Measurements from ENCODE around the gene MTERF4. TPM values are rescaled to one million over a fixed set of nuclear protein-coding genes. Genes with fewer than 3 reads are reported as not detected.

The MTERF4 gene
- total RNA-seq, 1 donor: 30.0 TPM

DNA sequence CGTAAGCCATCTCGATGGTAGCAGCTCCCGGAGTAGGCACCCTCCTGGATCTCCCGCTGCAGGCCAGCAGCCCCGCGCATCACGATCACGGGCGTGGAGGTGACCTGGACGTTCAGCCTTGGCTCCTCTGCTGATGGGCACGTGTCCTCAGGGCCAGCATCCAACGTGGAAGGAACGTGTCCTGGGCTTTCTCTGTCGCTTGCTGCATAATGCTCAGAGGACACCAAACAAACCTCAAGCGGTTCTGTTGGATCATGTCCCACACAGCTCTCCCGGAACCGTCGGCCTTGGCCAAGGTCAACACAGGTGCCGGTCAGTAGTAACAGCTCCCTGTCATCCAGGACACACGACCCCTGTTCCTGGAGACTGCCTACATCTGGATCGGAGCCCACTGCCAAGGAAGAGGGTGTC, 24.1 kb upstream of the MTERF4 start:
- Histone ChIP-seq H3K4me2 (ENCODE audit: insufficient read depth, low read length) (no peak overlapping the region), H3K27me3 (ENCODE audit: insufficient read depth, low read length) (no peaks in the 10 kb centered on the region), H2AFZ (ENCODE audit: low read length) (no peak overlapping the region), H3K4me1 (ENCODE audit: insufficient read depth, low read length) (no peaks in the 10 kb centered on the region), H3K9me3 (ENCODE audit: low read depth, low read length) (no peaks in the 10 kb centered on the region), H3K27ac (ENCODE audit: low read depth, low read length) (no peak overlapping the region), H3K36me3 (ENCODE audit: insufficient read depth, low read length) (no peaks in the 10 kb centered on the region), H3K4me3 (ENCODE audit: insufficient read depth, low read length) (no peak overlapping the region), H4K20me1 (ENCODE audit: insufficient read depth, low read length) (no peaks in the 10 kb centered on the region), H3K79me2 (ENCODE audit: insufficient read depth, low read length) (no peaks in the 10 kb centered on the region)
- peak; percentile 58 for DNase-seq (ENCODE audit: insufficient read length, low spot score, missing footprints)
- TF ChIP-seq, protein P1, sequence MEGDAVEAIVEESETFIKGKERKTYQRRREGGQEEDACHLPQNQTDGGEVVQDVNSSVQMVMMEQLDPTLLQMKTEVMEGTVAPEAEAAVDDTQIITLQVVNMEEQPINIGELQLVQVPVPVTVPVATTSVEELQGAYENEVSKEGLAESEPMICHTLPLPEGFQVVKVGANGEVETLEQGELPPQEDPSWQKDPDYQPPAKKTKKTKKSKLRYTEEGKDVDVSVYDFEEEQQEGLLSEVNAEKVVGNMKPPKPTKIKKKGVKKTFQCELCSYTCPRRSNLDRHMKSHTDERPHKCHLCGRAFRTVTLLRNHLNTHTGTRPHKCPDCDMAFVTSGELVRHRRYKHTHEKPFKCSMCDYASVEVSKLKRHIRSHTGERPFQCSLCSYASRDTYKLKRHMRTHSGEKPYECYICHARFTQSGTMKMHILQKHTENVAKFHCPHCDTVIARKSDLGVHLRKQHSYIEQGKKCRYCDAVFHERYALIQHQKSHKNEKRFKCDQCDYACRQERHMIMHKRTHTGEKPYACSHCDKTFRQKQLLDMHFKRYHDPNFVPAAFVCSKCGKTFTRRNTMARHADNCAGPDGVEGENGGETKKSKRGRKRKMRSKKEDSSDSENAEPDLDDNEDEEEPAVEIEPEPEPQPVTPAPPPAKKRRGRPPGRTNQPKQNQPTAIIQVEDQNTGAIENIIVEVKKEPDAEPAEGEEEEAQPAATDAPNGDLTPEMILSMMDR (IDR thresholded peaks at IDR 0.05; ENCODE audit: extremely low read depth, low read depth, low read length): no peak

DNA sequence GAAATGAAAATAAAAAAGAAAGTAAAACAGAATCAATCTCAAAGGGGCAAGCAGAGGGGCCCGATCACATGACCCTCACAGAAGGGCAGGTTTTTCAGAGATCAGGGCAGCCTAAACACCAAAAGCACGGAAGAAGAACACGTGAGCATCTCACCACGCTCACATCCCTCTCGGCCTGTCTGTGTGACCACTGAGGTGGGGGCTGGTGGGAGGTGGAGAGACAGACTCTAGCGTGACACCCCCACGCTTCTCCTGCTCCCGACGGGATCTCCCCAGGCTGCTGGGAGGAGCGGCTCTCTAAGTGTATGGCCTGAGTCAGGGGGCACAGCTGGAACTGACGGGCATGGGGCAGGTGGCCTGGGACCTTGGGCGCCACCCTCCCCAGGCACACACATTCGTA, 23.5 kb upstream of the MTERF4 start:
- TF ChIP-seq, protein P1 (IDR thresholded peaks at IDR 0.05; ENCODE audit: extremely low read depth, low read depth, low read length): no peak
- no peaks in the 10 kb centered on the region for H3K36me3 ChIP-seq (ENCODE audit: insufficient read depth, low read length)
- no peak overlapping the region for H3K4me2 ChIP-seq (ENCODE audit: insufficient read depth, low read length)
- H3K4me1 ChIP-seq (ENCODE audit: insufficient read depth, low read length): no peaks in the 10 kb centered on the region
- H2AFZ ChIP-seq (ENCODE audit: low read length): no peak overlapping the region
- no peak overlapping the region for H3K4me3 ChIP-seq (ENCODE audit: insufficient read depth, low read length)
- peak; percentile 78 for DNase-seq (ENCODE audit: insufficient read length, low spot score, missing footprints)
- H3K27me3 ChIP-seq (ENCODE audit: insufficient read depth, low read length): no peaks in the 10 kb centered on the region
- no peak overlapping the region for H3K27ac ChIP-seq (ENCODE audit: low read depth, low read length)
- H4K20me1 ChIP-seq (ENCODE audit: insufficient read depth, low read length): no peaks in the 10 kb centered on the region
- H3K79me2 ChIP-seq (ENCODE audit: insufficient read depth, low read length): no peaks in the 10 kb centered on the region
- no peaks in the 10 kb centered on the region for H3K9me3 ChIP-seq (ENCODE audit: low read depth, low read length)

DNA sequence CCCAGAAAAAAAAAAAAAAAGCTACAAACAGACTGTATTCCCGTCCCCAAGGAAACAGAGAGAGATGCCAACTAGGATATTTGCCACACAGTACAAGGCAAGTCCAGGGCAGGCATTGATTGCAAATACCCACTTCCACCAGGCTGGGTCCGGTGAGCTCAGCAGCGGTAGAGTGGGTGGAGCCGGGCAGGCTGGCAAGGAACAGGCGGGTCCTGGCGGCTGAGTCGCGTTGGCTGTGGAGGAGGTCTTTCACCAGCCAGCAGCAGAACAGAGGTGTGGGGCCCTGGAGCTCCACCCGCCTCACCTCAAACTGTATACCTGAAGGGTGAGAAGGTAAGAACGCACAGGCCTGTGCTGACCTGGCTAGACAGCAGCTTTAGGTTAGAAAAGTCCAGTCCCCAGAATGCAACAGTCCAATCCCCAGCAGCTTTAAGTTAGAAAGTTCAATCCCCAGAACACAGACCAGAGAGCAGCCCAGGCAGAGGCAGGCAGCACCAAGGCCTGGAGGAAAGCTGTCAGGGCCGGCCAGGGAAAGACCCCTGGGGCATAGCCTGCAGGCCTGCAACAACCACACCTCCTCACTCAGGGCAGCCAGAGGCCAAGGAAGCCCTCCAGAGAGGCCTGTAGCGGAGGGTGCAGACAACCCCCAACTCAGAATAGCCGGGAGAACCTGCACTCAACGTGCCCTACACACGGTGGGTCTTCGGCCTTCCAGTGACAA, 21.9 kb upstream of the MTERF4 start:
- Histone ChIP-seq H3K4me2 (ENCODE audit: insufficient read depth, low read length) (no peak overlapping the region), H4K20me1 (ENCODE audit: insufficient read depth, low read length) (no peaks in the 10 kb centered on the region), H3K4me1 (ENCODE audit: insufficient read depth, low read length) (no peaks in the 10 kb centered on the region), H3K79me2 (ENCODE audit: insufficient read depth, low read length) (no peaks in the 10 kb centered on the region), H3K36me3 (ENCODE audit: insufficient read depth, low read length) (no peaks in the 10 kb centered on the region), H3K4me3 (ENCODE audit: insufficient read depth, low read length) (no peak overlapping the region), H3K27me3 (ENCODE audit: insufficient read depth, low read length) (no peaks in the 10 kb centered on the region), H2AFZ (ENCODE audit: low read length) (no peak overlapping the region), H3K9me3 (ENCODE audit: low read depth, low read length) (no peaks in the 10 kb centered on the region), H3K27ac (ENCODE audit: low read depth, low read length) (no peak overlapping the region)
- TF ChIP-seq, protein P1 (IDR thresholded peaks at IDR 0.05; ENCODE audit: extremely low read depth, low read depth, low read length): no peak
- peak; percentile 54 for DNase-seq (ENCODE audit: insufficient read length, low spot score, missing footprints)

DNA sequence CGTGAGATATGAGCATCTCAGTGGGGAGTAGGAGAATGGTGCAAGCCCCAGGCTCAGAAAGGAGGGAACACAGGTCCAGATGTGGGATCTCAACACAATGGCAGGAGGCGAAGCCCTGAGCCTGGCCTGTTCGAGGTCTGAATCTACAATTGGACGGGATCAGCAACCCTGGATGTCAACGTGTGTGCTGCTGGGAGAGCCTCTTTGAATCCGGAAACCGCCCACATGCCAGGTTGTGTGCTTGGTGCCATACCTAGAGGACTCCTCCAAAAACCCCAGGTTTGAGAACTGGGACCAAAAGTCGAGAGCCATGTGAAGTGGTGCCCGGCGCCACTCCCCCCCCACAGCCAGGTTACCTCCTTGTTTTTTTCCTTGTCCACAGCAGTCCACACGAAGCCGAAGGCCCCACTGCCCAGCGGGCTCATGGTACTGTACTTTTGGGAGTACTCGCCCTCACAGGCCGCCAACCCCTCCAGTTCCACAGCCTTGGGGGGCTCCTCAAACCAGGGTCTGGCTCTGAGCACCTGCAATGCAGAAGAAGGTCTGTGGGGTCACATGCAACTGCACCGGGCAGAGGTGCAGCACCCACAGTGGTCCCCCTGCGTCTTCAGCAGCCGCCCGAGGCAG, 20.4 kb upstream of the MTERF4 start:
- TF ChIP-seq, protein P1 (IDR thresholded peaks at IDR 0.05; ENCODE audit: extremely low read depth, low read depth, low read length): no peak
- no peaks in the 10 kb centered on the region for H4K20me1 ChIP-seq (ENCODE audit: insufficient read depth, low read length)
- H3K4me1 ChIP-seq (ENCODE audit: insufficient read depth, low read length): no peaks in the 10 kb centered on the region
- H2AFZ ChIP-seq (ENCODE audit: low read length): no peak overlapping the region
- no peak overlapping the region for H3K27ac ChIP-seq (ENCODE audit: low read depth, low read length)
- H3K4me3 ChIP-seq (ENCODE audit: insufficient read depth, low read length): no peak overlapping the region
- H3K9me3 ChIP-seq (ENCODE audit: low read depth, low read length): no peaks in the 10 kb centered on the region
- no peaks in the 10 kb centered on the region for H3K79me2 ChIP-seq (ENCODE audit: insufficient read depth, low read length)
- DNase-seq (ENCODE audit: insufficient read length, low spot score, missing footprints): peak; percentile 44
- no peaks in the 10 kb centered on the region for H3K36me3 ChIP-seq (ENCODE audit: insufficient read depth, low read length)
- no peak overlapping the region for H3K4me2 ChIP-seq (ENCODE audit: insufficient read depth, low read length)
- H3K27me3 ChIP-seq (ENCODE audit: insufficient read depth, low read length): no peaks in the 10 kb centered on the region
